ENCODE data around the gene ABHD12. TPM values are rescaled to one million over a fixed set of nuclear protein-coding genes. Genes with fewer than 3 reads are reported as not detected.

Gene ABHD12
- total and polyA plus RNA-seq, 10 of the 15 experiments (the other 5 are each of a cell fraction or from before 2014, with no cell fraction given), result 1.5 to 61.8 (median 26.7) TPM

DNA sequence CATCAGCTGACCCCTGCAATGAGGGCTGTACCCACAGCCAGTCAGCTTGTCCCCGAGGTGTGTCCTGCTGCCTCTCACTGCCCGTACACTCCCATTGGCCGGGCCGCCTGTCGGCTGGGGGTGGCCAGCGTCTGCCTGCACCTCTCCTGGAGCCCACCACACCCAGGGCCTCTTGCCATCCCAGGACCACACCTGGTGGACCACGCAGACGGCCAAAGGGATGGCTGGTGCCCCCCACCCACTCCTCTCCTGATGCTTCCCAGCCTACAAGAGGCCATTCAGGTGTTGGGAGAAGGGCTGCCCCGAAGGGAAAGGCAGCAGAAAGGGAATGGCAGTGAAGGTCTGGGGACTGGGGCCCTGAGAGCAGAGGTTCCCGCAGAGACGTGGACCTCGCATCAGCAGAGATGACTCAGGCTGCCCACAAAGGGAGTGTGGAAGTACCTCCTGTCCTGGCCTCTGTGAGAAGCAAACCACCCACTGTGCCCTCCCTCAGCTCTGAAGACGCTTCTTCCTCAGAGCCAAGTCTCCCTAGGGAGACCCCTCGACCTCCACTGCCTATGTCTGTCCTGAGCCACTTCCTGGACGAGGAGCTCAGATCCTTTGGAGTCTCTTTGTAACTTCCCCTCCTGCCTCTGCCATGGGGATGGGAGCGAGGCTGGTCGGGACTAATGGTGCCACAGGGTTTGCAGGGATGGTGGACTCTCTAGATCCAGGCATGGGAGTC is 81.8 kb downstream of the ABHD12 start:
- peaks cover 10 to 12% of the 10 kb centered on the region in 2 experiments; a peak in 3 of 4 replicates for H3K36me3 ChIP-seq (ENCODE audit: control insufficient read depth in 2 of 2, insufficient read depth in 2 of 2, low read length in 1 of 2)
- H3K9ac ChIP-seq (ENCODE audit: control insufficient read depth, insufficient read depth, low read length), result no peak overlapping the region
- no peak for ATAC-seq
- no peak overlapping the region for H3K4me2 ChIP-seq (ENCODE audit: control insufficient read depth, insufficient read depth)
- no peak overlapping the region for H3K4me3 ChIP-seq
- POLR2A ChIA-PET, result no interaction called here
- TF ChIP-seq CEBPB (IDR thresholded peaks at IDR 0.05; ENCODE audit: borderline replicate concordance in 1 of 2, low read depth in 2 of 2, low read length in 2 of 2) (no peak), ZNF274 (IDR thresholded peaks at IDR 0.05; ENCODE audit: insufficient read depth, insufficient read length) (no peak), ASH2L (IDR thresholded peaks at IDR 0.05; ENCODE audit: borderline replicate concordance, low read depth) (no peak), NR2C2 (IDR thresholded peaks at IDR 0.05; ENCODE audit: borderline replicate concordance, control insufficient read depth, insufficient read length, low read depth) (no peak), ZNF384 (IDR thresholded peaks at IDR 0.05; ENCODE audit: borderline replicate concordance, low read depth, low read length) (no peak), RBBP5 (conservative IDR thresholded peaks at IDR 0.05) (no peak), EP300 (IDR thresholded peaks at IDR 0.05; ENCODE audit: borderline replicate concordance in 1 of 2, control insufficient read depth in 1 of 2, low read depth in 2 of 2, low read length in 2 of 2) (no peak), SREBF2 (IDR thresholded peaks at IDR 0.05; ENCODE audit: low read length) (no peak), BRCA1 (IDR thresholded peaks at IDR 0.05; ENCODE audit: low read depth, low read length) (no peak), MTA2 (IDR thresholded peaks at IDR 0.05; ENCODE audit: low read depth) (no peak)
- TF ChIP-seq, protein P1, sequence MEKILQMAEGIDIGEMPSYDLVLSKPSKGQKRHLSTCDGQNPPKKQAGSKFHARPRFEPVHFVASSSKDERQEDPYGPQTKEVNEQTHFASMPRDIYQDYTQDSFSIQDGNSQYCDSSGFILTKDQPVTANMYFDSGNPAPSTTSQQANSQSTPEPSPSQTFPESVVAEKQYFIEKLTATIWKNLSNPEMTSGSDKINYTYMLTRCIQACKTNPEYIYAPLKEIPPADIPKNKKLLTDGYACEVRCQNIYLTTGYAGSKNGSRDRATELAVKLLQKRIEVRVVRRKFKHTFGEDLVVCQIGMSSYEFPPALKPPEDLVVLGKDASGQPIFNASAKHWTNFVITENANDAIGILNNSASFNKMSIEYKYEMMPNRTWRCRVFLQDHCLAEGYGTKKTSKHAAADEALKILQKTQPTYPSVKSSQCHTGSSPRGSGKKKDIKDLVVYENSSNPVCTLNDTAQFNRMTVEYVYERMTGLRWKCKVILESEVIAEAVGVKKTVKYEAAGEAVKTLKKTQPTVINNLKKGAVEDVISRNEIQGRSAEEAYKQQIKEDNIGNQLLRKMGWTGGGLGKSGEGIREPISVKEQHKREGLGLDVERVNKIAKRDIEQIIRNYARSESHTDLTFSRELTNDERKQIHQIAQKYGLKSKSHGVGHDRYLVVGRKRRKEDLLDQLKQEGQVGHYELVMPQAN (conservative IDR thresholded peaks at IDR 0.05), result no peak
- TF ChIP-seq, protein P2, sequence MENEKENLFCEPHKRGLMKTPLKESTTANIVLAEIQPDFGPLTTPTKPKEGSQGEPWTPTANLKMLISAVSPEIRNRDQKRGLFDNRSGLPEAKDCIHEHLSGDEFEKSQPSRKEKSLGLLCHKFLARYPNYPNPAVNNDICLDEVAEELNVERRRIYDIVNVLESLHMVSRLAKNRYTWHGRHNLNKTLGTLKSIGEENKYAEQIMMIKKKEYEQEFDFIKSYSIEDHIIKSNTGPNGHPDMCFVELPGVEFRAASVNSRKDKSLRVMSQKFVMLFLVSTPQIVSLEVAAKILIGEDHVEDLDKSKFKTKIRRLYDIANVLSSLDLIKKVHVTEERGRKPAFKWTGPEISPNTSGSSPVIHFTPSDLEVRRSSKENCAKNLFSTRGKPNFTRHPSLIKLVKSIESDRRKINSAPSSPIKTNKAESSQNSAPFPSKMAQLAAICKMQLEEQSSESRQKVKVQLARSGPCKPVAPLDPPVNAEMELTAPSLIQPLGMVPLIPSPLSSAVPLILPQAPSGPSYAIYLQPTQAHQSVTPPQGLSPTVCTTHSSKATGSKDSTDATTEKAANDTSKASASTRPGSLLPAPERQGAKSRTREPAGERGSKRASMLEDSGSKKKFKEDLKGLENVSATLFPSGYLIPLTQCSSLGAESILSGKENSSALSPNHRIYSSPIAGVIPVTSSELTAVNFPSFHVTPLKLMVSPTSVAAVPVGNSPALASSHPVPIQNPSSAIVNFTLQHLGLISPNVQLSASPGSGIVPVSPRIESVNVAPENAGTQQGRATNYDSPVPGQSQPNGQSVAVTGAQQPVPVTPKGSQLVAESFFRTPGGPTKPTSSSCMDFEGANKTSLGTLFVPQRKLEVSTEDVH (IDR thresholded peaks at IDR 0.05; ENCODE audit: low read depth, partially characterized antibody), result no peak
- TF ChIP-seq, protein P3, sequence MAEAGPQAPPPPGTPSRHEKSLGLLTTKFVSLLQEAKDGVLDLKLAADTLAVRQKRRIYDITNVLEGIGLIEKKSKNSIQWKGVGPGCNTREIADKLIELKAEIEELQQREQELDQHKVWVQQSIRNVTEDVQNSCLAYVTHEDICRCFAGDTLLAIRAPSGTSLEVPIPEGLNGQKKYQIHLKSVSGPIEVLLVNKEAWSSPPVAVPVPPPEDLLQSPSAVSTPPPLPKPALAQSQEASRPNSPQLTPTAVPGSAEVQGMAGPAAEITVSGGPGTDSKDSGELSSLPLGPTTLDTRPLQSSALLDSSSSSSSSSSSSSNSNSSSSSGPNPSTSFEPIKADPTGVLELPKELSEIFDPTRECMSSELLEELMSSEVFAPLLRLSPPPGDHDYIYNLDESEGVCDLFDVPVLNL (IDR thresholded peaks at IDR 0.05; ENCODE audit: low read depth, low read length), result no peak
- TF ChIP-seq, protein P4, sequence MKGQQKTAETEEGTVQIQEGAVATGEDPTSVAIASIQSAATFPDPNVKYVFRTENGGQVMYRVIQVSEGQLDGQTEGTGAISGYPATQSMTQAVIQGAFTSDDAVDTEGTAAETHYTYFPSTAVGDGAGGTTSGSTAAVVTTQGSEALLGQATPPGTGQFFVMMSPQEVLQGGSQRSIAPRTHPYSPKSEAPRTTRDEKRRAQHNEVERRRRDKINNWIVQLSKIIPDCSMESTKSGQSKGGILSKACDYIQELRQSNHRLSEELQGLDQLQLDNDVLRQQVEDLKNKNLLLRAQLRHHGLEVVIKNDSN (IDR thresholded peaks at IDR 0.05; ENCODE audit: borderline replicate concordance, extremely low read length, insufficient read depth, low read depth, low read length), result no peak
- no peak for FAIRE-seq
- 65% methylated on average over 17 of the region's 17 CpGs for WGBS (ENCODE audit: insufficient coverage, insufficient replicate concordance, low lambda C conversion rate, missing lambda C conversion rate)
- peak overlapping the region; percentile 33; the same call in 1 of the 2 replicates for H3K27ac ChIP-seq (ENCODE audit: control insufficient read depth, insufficient read depth)
- RAD21 ChIA-PET (ENCODE audit: unreplicated experiment), result interaction anchor here (1.4 to 3.5 kb wide), 3 partner anchors 10 to 89 kb away, joined by 5 to 29 read pairs (median 11); no protein-coding TSS in a partner anchor
- DNase-seq (ENCODE audit: low read depth, low spot score), result no peak
- H3K79me2 ChIP-seq (ENCODE audit: control insufficient read depth, insufficient read depth, low read length), result no peaks in the 10 kb centered on the region; the same call in 1 of the 2 replicates
- H3K4me1 ChIP-seq (ENCODE audit: control insufficient read depth, insufficient read depth, low read length), result peaks cover 31% of the 10 kb centered on the region
- H2AFZ ChIP-seq (ENCODE audit: control insufficient read depth, low read depth, low read length), result no peak overlapping the region
- H3K9me3 ChIP-seq (replicated peaks; ENCODE audit: control insufficient read depth, insufficient read depth, low read length), result no peaks in the 10 kb centered on the region
- intact Hi-C loops (cut with micrococcal nuclease; ENCODE audit: unreplicated experiment) (no loop called here), in situ Hi-C loops (cut with MboI) (no loop called here)
- SMC1A ChIA-PET (ENCODE audit: uncharacterized antibody, unreplicated experiment), result interaction anchor here (2.6 kb wide), 1 partner anchor 10 kb away, joined by 7 read pairs; no protein-coding TSS in a partner anchor
- no peaks in the 10 kb centered on the region for H4K20me1 ChIP-seq (ENCODE audit: control insufficient read depth, insufficient read depth)
- no peaks in the 10 kb centered on the region for H3K27me3 ChIP-seq (replicated peaks in 1 of 2; ENCODE audit: control insufficient read depth in 2 of 2, insufficient read depth in 2 of 2, low read length in 1 of 2)
- CTCF ChIA-PET, result interaction anchor here (1.1 to 2.6 kb wide), 4 partner anchors 10 to 90 kb away, joined by 3 to 23 read pairs (median 6); no protein-coding TSS in a partner anchor
- BruUV-seq (replicated peaks), result no TSS peak
